HepG2 (cell line): ENCODE results near the gene CAMTA1. TPM values are rescaled to one million over a fixed set of nuclear protein-coding genes. Genes with fewer than 3 reads are reported as not detected.

Experiments
- FOXO1 ChIP-seq: sonication (generic); formaldehyde crosslinking; IDR thresholded peaks from 2 replicates; pipeline ENCODE4 v1.4.0; 2020; ENCODE audit warnings: missing genetic modification reagents
- MEF2D ChIP-seq: sonication (generic); formaldehyde crosslinking; IDR thresholded peaks from 2 replicates; pipeline ENCODE4 v1.5.1; 2020; ENCODE audit warnings: mild to moderate bottlenecking, missing genetic modification reagents
- NPAS2 ChIP-seq: sonication (generic); formaldehyde crosslinking; IDR thresholded peaks from 2 replicates; pipeline ENCODE4 v1.8.0; 2022; ENCODE audit warnings: mild to moderate bottlenecking, missing genetic modification reagents, borderline replicate concordance
- RFX3 ChIP-seq: IDR thresholded peaks from 2 replicates; pipeline ENCODE4 v1.6.1; 2016; ENCODE audit warnings: missing biosample characterization, missing genetic modification reagents
- ZNF24 ChIP-seq: fragments of 450-650 bp; IDR thresholded peaks from 2 replicates; pipeline ENCODE4 v1.6.1; 2017; ENCODE audit warnings: antibody characterized with exemption, mild to moderate bottlenecking
- ZNF432 ChIP-seq: sonication (generic); formaldehyde crosslinking; IDR thresholded peaks from 2 replicates; pipeline ENCODE4 v1.5.0; 2020; ENCODE audit warnings: missing genetic modification reagents, mild to moderate bottlenecking, borderline replicate concordance
- ZNF766 ChIP-seq: sonication (generic); formaldehyde crosslinking; IDR thresholded peaks from 2 replicates; pipeline ENCODE4 v1.5.0; 2020; ENCODE audit warnings: missing genetic modification reagents, borderline replicate concordance
- polyA plus RNA-seq, 8 experiments: library from polyadenylated mRNA; depleted of rRNA in 3 of 8; stranded (reverse) in 7 of 8; unstranded in 1 of 8; fragments of >200 nt; fragmentation: Illumina TruSeq in 4 of 8; extraction: Trizol in 4 of 8; gene quantifications; 2 replicates each; pipeline versions ENCODE4 v1.2.1 to v1.2.3, GENCODE V29; 2011 to 2016; ENCODE audit warnings: low read depth in 4 of 8, missing spikeins in 1 of 8, mixed read lengths in 1 of 8; ENCODE audit not compliant: insufficient read depth in 1 of 8
- total RNA-seq, 5 experiments: library from RNA; depleted of rRNA; stranded (reverse); fragments of >200 nt; fragmentation: Illumina TruSeq; extraction: Trizol; gene quantifications; 2 replicates each; pipeline ENCODE4 v1.2.3, GENCODE V29; 2016; ENCODE audit warnings: low read depth in 1 of 5
- TF ChIP-seq, protein P1 (sequence below): sonication (generic); formaldehyde crosslinking; IDR thresholded peaks from 2 replicates; pipeline ENCODE4 v1.5.0; 2020; ENCODE audit warnings: mild to moderate bottlenecking, missing genetic modification reagents, borderline replicate concordance
- TF ChIP-seq, protein P2 (sequence below): sonication (generic); formaldehyde crosslinking; IDR thresholded peaks from 2 replicates; pipeline ENCODE4 v1.5.1; 2020; ENCODE audit warnings: missing genetic modification reagents, mild to moderate bottlenecking, borderline replicate concordance
- TF ChIP-seq, protein P3 (sequence below): sonication (generic); formaldehyde crosslinking; IDR thresholded peaks from 2 replicates; pipeline ENCODE4 v1.4.0; 2020; ENCODE audit warnings: missing genetic modification reagents
- TF ChIP-seq, protein P4 (sequence below): sonication (generic); formaldehyde crosslinking; IDR thresholded peaks from 2 replicates; pipeline ENCODE4 v1.5.0; 2020; ENCODE audit warnings: missing genetic modification reagents
- TF ChIP-seq, protein P5 (sequence below): sonication (generic); formaldehyde crosslinking; IDR thresholded peaks from 2 replicates; pipeline ENCODE4 v1.4.0; 2020; ENCODE audit warnings: missing genetic modification reagents, borderline replicate concordance

Gene CAMTA1
- total and polyA plus RNA-seq, 2 of the 13 experiments (the other 11 are each of a cell fraction or from before 2014, with no cell fraction given): 25.0 to 36.4 TPM

DNA sequence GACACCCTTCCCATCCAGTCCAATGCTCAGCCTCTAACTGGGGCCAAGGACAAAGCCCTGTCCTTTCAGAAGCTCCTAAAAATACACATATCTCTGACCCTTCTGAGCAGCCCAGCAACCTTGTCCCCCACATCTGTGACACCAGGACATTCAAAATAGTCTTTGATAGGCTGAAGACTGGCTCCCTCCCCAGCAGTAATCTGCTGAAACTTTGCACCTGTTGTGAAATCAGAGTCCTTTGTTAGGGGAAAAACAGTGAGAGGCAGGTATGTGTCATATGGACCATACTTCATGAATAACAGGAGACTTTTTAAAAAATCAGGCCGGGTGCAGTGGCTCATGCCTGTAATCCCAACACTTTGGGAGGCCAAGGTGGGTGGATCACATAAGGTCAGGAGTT, 903.4 kb downstream of the CAMTA1 start (continued):
- TF ChIP-seq, protein P1, sequence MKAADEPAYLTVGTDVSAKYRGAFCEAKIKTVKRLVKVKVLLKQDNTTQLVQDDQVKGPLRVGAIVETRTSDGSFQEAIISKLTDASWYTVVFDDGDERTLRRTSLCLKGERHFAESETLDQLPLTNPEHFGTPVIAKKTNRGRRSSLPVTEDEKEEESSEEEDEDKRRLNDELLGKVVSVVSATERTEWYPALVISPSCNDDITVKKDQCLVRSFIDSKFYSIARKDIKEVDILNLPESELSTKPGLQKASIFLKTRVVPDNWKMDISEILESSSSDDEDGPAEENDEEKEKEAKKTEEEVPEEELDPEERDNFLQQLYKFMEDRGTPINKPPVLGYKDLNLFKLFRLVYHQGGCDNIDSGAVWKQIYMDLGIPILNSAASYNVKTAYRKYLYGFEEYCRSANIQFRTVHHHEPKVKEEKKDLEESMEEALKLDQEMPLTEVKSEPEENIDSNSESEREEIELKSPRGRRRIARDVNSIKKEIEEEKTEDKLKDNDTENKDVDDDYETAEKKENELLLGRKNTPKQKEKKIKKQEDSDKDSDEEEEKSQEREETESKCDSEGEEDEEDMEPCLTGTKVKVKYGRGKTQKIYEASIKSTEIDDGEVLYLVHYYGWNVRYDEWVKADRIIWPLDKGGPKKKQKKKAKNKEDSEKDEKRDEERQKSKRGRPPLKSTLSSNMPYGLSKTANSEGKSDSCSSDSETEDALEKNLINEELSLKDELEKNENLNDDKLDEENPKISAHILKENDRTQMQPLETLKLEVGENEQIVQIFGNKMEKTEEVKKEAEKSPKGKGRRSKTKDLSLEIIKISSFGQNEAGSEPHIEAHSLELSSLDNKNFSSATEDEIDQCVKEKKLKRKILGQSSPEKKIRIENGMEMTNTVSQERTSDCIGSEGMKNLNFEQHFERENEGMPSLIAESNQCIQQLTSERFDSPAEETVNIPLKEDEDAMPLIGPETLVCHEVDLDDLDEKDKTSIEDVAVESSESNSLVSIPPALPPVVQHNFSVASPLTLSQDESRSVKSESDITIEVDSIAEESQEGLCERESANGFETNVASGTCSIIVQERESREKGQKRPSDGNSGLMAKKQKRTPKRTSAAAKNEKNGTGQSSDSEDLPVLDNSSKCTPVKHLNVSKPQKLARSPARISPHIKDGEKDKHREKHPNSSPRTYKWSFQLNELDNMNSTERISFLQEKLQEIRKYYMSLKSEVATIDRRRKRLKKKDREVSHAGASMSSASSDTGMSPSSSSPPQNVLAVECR (CRISPR knock-in tag): peak; percentile 53; the same call in 1 of the 2 replicates
- TF ChIP-seq NPAS2 (CRISPR knock-in tag) (no peak), ZNF432 (CRISPR knock-in tag) (no peak), FOXO1 (CRISPR knock-in tag) (peak; percentile 80; the same call in 1 of the 2 replicates), ZNF766 (no peak), ZNF24 (no peak), RFX3 (CRISPR knock-in tag) (no peak), MEF2D (no peak)
- TF ChIP-seq, protein P2, sequence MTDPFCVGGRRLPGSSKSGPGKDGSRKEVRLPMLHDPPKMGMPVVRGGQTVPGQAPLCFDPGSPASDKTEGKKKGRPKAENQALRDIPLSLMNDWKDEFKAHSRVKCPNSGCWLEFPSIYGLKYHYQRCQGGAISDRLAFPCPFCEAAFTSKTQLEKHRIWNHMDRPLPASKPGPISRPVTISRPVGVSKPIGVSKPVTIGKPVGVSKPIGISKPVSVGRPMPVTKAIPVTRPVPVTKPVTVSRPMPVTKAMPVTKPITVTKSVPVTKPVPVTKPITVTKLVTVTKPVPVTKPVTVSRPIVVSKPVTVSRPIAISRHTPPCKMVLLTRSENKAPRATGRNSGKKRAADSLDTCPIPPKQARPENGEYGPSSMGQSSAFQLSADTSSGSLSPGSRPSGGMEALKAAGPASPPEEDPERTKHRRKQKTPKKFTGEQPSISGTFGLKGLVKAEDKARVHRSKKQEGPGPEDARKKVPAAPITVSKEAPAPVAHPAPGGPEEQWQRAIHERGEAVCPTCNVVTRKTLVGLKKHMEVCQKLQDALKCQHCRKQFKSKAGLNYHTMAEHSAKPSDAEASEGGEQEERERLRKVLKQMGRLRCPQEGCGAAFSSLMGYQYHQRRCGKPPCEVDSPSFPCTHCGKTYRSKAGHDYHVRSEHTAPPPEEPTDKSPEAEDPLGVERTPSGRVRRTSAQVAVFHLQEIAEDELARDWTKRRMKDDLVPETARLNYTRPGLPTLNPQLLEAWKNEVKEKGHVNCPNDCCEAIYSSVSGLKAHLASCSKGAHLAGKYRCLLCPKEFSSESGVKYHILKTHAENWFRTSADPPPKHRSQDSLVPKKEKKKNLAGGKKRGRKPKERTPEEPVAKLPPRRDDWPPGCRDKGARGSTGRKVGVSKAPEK (CRISPR knock-in tag): no peak
- TF ChIP-seq, protein P3, sequence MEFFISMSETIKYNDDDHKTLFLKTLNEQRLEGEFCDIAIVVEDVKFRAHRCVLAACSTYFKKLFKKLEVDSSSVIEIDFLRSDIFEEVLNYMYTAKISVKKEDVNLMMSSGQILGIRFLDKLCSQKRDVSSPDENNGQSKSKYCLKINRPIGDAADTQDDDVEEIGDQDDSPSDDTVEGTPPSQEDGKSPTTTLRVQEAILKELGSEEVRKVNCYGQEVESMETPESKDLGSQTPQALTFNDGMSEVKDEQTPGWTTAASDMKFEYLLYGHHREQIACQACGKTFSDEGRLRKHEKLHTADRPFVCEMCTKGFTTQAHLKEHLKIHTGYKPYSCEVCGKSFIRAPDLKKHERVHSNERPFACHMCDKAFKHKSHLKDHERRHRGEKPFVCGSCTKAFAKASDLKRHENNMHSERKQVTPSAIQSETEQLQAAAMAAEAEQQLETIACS (CRISPR knock-in tag): no peak
- TF ChIP-seq, protein P4, sequence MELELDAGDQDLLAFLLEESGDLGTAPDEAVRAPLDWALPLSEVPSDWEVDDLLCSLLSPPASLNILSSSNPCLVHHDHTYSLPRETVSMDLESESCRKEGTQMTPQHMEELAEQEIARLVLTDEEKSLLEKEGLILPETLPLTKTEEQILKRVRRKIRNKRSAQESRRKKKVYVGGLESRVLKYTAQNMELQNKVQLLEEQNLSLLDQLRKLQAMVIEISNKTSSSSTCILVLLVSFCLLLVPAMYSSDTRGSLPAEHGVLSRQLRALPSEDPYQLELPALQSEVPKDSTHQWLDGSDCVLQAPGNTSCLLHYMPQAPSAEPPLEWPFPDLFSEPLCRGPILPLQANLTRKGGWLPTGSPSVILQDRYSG (CRISPR knock-in tag): no peak
- TF ChIP-seq, protein P5, sequence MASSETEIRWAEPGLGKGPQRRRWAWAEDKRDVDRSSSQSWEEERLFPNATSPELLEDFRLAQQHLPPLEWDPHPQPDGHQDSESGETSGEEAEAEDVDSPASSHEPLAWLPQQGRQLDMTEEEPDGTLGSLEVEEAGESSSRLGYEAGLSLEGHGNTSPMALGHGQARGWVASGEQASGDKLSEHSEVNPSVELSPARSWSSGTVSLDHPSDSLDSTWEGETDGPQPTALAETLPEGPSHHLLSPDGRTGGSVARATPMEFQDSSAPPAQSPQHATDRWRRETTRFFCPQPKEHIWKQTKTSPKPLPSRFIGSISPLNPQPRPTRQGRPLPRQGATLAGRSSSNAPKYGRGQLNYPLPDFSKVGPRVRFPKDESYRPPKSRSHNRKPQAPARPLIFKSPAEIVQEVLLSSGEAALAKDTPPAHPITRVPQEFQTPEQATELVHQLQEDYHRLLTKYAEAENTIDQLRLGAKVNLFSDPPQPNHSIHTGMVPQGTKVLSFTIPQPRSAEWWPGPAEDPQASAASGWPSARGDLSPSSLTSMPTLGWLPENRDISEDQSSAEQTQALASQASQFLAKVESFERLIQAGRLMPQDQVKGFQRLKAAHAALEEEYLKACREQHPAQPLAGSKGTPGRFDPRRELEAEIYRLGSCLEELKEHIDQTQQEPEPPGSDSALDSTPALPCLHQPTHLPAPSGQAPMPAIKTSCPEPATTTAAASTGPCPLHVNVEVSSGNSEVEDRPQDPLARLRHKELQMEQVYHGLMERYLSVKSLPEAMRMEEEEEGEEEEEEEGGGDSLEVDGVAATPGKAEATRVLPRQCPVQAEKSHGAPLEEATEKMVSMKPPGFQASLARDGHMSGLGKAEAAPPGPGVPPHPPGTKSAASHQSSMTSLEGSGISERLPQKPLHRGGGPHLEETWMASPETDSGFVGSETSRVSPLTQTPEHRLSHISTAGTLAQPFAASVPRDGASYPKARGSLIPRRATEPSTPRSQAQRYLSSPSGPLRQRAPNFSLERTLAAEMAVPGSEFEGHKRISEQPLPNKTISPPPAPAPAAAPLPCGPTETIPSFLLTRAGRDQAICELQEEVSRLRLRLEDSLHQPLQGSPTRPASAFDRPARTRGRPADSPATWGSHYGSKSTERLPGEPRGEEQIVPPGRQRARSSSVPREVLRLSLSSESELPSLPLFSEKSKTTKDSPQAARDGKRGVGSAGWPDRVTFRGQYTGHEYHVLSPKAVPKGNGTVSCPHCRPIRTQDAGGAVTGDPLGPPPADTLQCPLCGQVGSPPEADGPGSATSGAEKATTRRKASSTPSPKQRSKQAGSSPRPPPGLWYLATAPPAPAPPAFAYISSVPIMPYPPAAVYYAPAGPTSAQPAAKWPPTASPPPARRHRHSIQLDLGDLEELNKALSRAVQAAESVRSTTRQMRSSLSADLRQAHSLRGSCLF: no peak
